Subcutaneous abdominal adipose tissue (tissue), 5 donors: ENCODE data around the gene CDKL4.
"Not testable (repeated sequence)": the region's sequence is repeated elsewhere in the genome, so short reads cannot be mapped to it uniquely, and the experiment has no call there.

Source experiments
- H3K27ac ChIP-seq: one replicate; pipeline ENCODE4 v1.7.0; 2013; ENCODE audit warnings: low read depth, mild to moderate bottlenecking, inconsistent platforms, low read length, moderate library complexity
- H3K27me3 ChIP-seq, 5 donors: one replicate each; pipeline ENCODE4 v1.7.0; 2013; ENCODE audit warnings: low read length in 5 of 5, inconsistent platforms in 1 of 5; ENCODE audit not compliant: control insufficient read depth in 5 of 5, insufficient read depth in 4 of 5
- H3K36me3 ChIP-seq, 5 donors: one replicate each; pipeline ENCODE4 v1.7.0; 2013; ENCODE audit warnings: low read length in 5 of 5; ENCODE audit not compliant: control insufficient read depth in 5 of 5, insufficient read depth in 5 of 5
- H3K4me1 ChIP-seq, 5 donors: one replicate each; pipeline ENCODE4 v1.7.0; 2013; ENCODE audit warnings: low read length in 5 of 5, mild to moderate bottlenecking in 3 of 5, moderate library complexity in 1 of 5; ENCODE audit not compliant: control insufficient read depth in 5 of 5, insufficient read depth in 5 of 5
- H3K4me3 ChIP-seq, 5 donors: one replicate each; pipeline ENCODE4 v1.7.0; 2013; ENCODE audit warnings: low read length in 5 of 5, low read depth in 1 of 5
- H3K9ac ChIP-seq, 5 donors: one replicate each; pipeline ENCODE4 v1.7.0; 2013; ENCODE audit warnings: low read length in 5 of 5, mild to moderate bottlenecking in 4 of 5, moderate library complexity in 3 of 5
- H3K9me3 ChIP-seq, 5 donors: one replicate each; pipeline ENCODE4 v1.7.0; 2013; ENCODE audit warnings: low read length in 5 of 5; ENCODE audit not compliant: control insufficient read depth in 5 of 5
- donor health status: healthy.
- donor health status: healthy.
- donor health status: healthy.
- donor health status: healthy.
- donor health status: healthy.

The CDKL4 gene

DNA sequence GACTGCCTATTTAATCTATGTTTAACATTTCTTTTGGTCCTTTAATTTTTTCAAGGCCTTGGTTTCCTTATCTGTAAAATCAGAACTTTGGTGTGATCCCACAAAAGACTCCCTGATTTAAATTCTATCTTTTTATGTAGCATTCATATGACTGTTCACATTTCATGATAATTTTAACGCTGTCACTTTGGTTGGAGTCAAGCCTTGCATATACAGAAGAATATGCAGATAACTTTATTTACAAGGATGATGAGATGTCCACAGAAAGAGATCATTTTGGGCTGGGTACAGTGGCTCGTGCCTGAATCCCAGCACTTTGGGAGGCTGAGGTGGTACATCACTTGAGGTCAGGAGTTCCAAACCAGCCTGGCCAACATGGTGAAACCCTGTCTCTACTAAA lies 84.5 kb downstream of the CDKL4 start:
- Histone ChIP-seq H3K9ac (no peak overlapping the region), H3K9me3 (no peaks in the 10 kb centered on the region), H3K4me3 (no peak overlapping the region), H3K36me3 (no peaks in the 10 kb centered on the region), H3K4me1 (peaks cover 0 to 41% (median 10%) of the 10 kb centered on the region in 5 donors), H3K27me3 (no peaks in the 10 kb centered on the region), H3K27ac (peak overlapping the region; percentile 93)

DNA sequence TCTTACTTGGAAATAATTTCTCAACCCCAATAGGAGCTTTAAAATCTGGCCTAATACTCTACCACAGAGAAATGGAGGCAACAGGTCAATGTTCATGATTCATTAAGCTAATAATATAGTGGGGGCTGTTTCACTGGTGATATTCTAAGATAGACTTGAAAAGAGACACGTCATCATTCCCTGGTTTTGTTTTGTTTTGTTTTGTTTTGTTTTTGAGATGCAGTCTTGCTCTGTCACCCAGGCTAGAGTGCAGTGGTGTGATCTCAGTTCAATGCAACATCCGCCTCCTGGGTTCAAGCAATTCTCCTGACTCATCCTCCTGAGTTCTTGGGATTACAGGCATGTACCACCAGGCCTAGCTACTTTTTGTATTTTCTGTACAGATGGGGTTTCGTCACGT lies 85.4 kb downstream of the CDKL4 start:
- Histone ChIP-seq H3K27me3 (no peaks in the 10 kb centered on the region), H3K9ac (peak overlapping the region in 1 of 5 donors; percentile 61), H3K4me1 (peaks cover 0 to 45% (median 15%) of the 10 kb centered on the region in 5 donors), H3K36me3 (no peaks in the 10 kb centered on the region), H3K4me3 (no peak overlapping the region), H3K9me3 (no peaks in the 10 kb centered on the region), H3K27ac (peak overlapping the region; percentile 93)

DNA sequence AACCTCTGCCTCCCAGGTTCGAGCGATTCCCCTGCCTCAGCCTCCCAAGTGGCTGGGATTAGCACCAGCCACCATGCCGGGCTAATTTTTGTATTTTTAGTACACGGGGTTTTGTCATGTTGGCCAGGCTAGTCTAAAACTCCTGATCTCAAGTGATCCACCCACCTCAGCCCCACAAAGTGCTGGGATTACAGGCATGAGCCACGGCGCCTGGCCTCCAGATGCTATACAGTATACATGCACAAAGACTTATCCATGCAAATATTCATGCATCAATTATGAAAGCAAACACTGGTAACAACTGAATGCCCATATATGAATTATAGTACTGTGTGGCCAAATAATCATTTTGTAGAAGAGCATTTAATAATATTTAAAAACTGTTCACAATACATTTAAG lies 86.9 kb downstream of the CDKL4 start:
- H3K9me3 ChIP-seq, result no peaks in the 10 kb centered on the region
- H3K4me1 ChIP-seq, result peaks cover 0 to 41% (median 16%) of the 10 kb centered on the region in 5 donors
- no peaks in the 10 kb centered on the region for H3K27me3 ChIP-seq
- peak overlapping the region; percentile 93 for H3K27ac ChIP-seq
- H3K9ac ChIP-seq, result no peak overlapping the region
- no peaks in the 10 kb centered on the region for H3K36me3 ChIP-seq
- no peak overlapping the region for H3K4me3 ChIP-seq

DNA sequence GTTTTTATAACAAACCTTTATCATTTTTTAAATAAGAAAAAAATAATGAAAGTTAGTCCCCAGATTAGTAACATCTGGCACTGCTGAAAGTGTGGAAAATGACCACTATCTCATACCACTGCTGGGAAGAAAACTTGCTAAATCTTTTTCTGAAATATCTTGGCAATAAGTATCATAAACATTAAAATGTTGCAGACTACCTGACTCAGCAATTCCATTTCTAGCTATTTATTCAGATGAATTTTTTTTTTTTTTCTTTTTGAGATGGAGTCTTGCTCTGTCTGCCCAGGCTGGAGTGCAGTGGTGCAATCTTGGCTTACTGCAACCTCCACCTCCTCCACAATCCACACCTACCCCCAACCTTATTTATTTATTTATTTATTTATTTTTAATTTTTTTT lies 87.7 kb downstream of the CDKL4 start:
- H3K4me1 ChIP-seq, result peaks cover 0 to 39% (median 11%) of the 10 kb centered on the region in 5 donors
- peak overlapping the region in 1 of 5 donors; percentile 70 for H3K9ac ChIP-seq
- peak overlapping the region; percentile 93 for H3K27ac ChIP-seq
- no peaks in the 10 kb centered on the region for H3K9me3 ChIP-seq
- H3K27me3 ChIP-seq, result no peaks in the 10 kb centered on the region
- no peak overlapping the region for H3K4me3 ChIP-seq
- H3K36me3 ChIP-seq, result no peaks in the 10 kb centered on the region

DNA sequence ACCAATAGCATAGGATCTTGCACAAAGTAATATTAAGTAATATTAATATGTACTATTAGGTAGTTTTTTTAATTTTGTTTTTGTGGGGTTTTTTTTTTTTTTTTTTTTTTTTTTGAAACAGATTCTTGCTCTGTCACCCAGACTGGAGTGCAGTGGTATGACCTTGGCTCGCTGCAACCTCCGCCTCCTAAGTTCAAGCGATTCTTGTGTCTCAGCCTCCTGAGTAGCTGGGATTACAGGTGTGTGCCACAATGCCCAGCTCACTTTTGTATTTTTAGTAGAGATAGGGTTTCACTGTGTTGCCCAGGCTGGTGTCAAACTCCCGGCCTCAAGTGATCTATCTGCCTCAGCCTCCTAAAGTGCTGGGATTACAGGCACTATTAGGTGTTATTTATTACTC lies 88.2 kb downstream of the CDKL4 start:
- H3K9me3 ChIP-seq, H3K27me3 ChIP-seq, H3K4me3 ChIP-seq, H3K36me3 ChIP-seq: not testable (repeated sequence)
- H3K4me1 ChIP-seq, result peaks cover 0 to 36% (median 9%) of the 10 kb centered on the region in 5 donors
- H3K27ac ChIP-seq, result peak overlapping the region; percentile 87
- peak overlapping the region in 2 of 5 donors; percentile 9 to 70 for H3K9ac ChIP-seq

DNA sequence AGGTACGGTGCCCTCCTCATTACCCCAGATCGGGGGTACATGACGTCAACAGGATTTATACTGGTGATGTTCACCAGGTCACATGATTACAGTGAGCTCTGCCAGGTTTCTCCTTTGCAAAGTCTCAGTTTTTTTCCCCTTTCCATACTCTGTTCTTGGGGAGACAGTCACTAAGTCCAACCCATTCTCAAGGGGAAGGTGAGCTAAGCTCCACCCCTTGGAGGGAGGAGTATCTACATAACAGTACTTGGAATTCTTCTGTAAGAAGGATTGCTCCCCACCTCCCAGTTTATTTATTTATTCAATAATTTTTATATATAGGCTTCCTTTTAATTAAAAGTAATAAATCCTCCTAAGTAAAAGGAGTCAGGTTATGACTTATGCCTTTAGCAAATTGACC lies 88.8 kb downstream of the CDKL4 start:
- no peaks in the 10 kb centered on the region for H3K9me3 ChIP-seq
- peaks cover 0 to 30% (median 5%) of the 10 kb centered on the region in 5 donors for H3K4me1 ChIP-seq
- H3K4me3 ChIP-seq, result no peak overlapping the region
- peak overlapping the region in 1 of 5 donors; percentile 63 for H3K9ac ChIP-seq
- H3K27ac ChIP-seq, result peak overlapping the region; percentile 87
- H3K27me3 ChIP-seq, result no peaks in the 10 kb centered on the region
- H3K36me3 ChIP-seq, result no peaks in the 10 kb centered on the region

DNA sequence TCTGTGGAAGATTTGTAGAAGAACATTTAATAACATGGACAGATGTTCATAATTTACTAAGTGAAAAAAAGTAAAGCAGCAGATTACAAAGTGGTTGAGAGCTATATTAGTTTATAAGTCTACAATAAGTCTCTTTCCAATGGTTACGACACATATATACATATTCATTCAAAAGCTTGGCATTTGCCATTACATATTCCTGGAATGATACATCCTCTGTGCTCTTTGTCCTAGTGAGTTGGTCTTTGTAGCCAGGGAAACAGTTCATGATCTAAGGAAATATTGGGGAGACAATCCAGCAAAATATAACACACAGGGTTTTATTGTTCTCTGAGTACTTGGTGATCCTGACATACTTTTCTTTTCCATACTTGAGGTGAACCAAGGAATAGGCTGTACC lies 90.5 kb downstream of the CDKL4 start:
- peaks cover 0 to 23% (median 5%) of the 10 kb centered on the region in 5 donors for H3K4me1 ChIP-seq
- H3K9me3 ChIP-seq, result no peaks in the 10 kb centered on the region
- H3K27me3 ChIP-seq, result no peaks in the 10 kb centered on the region

DNA sequence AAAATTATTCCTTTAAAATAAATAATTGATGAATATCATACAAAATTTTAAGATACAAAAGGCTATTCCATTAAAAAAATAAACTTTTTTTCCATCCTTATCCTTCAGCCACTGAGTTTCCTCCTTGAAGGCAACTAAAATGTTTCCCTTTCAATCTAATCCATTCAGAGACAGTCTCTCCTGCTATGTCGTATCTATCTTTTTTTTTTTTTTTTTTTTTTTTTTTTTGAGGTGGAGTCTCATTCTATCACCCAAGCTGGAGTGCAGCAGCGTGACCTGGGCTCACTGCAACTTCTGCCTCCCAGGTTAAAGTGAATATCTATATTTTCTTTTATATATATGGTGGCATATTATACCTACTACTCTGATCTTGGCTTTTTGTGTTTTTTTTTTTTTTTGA lies 91.3 kb downstream of the CDKL4 start:
- no peak overlapping the region for H3K4me3 ChIP-seq
- H3K4me1 ChIP-seq, result peaks cover 0 to 17% (median 5%) of the 10 kb centered on the region in 5 donors
- peak overlapping the region; percentile 87 for H3K27ac ChIP-seq
- no peak overlapping the region for H3K9ac ChIP-seq
- H3K27me3 ChIP-seq, result no peaks in the 10 kb centered on the region
- H3K9me3 ChIP-seq, result no peaks in the 10 kb centered on the region
- no peaks in the 10 kb centered on the region for H3K36me3 ChIP-seq

More for the DNA sequence above, 90.5 kb downstream of the CDKL4 start:
- Histone ChIP-seq H3K36me3 (no peaks in the 10 kb centered on the region), H3K4me3 (no peak overlapping the region), H3K9ac (peak overlapping the region in 1 of 5 donors; percentile 42), H3K27ac (peak overlapping the region; percentile 87)

DNA sequence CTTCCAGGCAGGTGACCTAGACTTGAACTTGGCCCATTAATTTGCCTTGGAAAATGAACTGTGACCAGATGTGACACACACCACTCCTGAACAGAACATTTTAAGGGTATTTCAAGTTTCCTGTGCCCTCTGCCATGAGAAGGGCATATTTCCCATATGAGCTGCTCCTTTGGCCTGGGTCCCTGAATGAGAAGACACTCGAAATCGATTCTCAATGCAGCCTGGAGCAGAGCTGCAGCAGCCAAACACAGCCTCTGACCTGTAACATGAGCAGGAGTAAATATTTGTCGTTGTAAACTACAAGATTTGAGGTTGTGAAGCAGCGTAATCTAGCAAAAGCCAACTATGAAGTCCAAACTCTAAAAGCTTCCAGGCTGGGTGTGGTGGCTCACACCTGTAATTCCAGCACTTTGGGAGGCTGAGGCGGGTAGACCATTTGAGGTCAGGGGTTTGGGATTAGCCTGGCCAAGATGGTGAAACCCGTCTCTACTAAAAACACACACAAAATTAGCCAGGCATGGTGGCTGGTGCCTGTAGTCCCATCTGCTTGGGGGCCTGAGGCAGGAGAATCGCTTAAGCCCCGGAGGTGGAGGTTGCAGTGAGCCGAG lies 92.8 kb downstream of the CDKL4 start:
- no peaks in the 10 kb centered on the region for H3K27me3 ChIP-seq
- no peak overlapping the region for H3K4me3 ChIP-seq
- peaks cover 0 to 12% (median 5%) of the 10 kb centered on the region in 5 donors for H3K4me1 ChIP-seq
- peak overlapping the region; percentile 50 for H3K27ac ChIP-seq
- no peak overlapping the region for H3K9ac ChIP-seq
- no peaks in the 10 kb centered on the region for H3K36me3 ChIP-seq
- H3K9me3 ChIP-seq, result no peaks in the 10 kb centered on the region

DNA sequence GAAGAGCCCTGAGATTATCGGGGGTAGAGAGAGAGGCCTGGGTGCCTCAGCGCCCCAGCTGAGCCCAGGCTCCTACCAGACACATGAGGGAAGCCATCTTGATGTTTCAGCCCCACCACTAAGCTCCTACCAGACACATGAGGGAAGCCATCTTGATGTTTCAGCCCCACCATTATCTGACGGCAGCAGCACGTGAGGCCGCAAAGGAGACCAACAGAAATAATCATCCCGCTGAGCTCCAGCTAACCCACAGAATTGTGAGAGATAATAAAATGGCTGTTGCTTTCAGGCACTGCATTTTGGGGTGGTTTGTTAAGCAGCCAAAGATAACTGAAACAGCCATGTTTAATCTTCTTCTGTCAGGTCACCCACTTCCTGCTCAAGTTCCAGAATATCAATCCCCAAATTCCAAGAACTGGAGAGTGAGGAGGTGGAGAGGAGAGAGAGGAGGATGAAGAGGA lies 93.6 kb downstream of the CDKL4 start:
- H3K9ac ChIP-seq, result no peak overlapping the region
- H3K36me3 ChIP-seq, result no peaks in the 10 kb centered on the region
- H3K27ac ChIP-seq, result no peak overlapping the region
- no peaks in the 10 kb centered on the region for H3K27me3 ChIP-seq
- no peak overlapping the region for H3K4me3 ChIP-seq
- H3K4me1 ChIP-seq, result peaks cover 0 to 13% (median 5%) of the 10 kb centered on the region in 5 donors
- H3K9me3 ChIP-seq, result no peaks in the 10 kb centered on the region
